Smooth muscle cell of the brain vasculature (primary cell): ENCODE measurements around the gene ENAH.

Experiments used
- DNase-seq: peaks from one replicate; pipeline ENCODE4 v3.0.0-alpha.2; 2012; ENCODE audit warnings: low read depth, low spot score

ENAH gene

GRCh38 chr1:225460737-225461532 lies 192.0 kb downstream of the ENAH start:
- DNase-seq: no peak

DNA sequence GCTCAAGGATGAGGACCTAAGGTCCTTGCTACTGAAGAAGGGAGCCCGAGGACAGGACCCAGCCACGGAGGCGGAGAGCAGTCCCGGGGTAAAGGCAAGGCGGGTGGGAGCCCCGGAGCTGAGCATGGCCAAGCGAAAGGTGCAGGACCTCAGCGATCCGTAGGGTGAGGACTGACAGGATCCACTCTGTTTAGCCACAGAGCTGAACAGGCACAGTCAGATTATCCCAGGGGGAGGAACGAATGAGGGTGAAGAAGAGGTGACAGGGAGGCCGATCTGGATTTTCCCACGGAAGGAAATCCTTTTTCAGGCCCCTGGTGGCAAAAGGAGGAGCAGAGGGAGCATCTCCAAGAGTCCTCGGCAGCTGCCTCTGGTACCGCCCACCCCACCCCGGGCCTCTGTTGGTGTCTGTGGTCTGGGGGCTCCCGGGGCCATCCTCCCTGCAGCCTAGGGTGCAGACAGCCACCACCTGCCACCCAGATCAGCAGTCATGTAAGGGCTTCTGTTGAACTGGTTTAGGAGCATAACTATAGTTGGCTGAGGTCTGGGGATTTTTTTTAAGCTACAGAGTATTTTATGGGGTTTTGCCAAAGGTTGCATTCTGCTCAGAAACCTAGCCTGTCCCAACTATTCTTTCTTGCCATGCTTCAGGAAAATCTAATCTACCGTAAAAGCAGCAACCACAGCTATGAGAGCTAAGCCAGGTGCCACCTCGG lies 192.7 kb downstream of the ENAH start:
- DNase-seq: no peak

- DNase-seq: no peak
These were observed 194.7 kb downstream of the ENAH start for GRCh38 chr1:225458222-225458631.

GRCh38 chr1:225454733-225455132 lies 198.2 kb downstream of the ENAH start:
- no peak for DNase-seq

DNA sequence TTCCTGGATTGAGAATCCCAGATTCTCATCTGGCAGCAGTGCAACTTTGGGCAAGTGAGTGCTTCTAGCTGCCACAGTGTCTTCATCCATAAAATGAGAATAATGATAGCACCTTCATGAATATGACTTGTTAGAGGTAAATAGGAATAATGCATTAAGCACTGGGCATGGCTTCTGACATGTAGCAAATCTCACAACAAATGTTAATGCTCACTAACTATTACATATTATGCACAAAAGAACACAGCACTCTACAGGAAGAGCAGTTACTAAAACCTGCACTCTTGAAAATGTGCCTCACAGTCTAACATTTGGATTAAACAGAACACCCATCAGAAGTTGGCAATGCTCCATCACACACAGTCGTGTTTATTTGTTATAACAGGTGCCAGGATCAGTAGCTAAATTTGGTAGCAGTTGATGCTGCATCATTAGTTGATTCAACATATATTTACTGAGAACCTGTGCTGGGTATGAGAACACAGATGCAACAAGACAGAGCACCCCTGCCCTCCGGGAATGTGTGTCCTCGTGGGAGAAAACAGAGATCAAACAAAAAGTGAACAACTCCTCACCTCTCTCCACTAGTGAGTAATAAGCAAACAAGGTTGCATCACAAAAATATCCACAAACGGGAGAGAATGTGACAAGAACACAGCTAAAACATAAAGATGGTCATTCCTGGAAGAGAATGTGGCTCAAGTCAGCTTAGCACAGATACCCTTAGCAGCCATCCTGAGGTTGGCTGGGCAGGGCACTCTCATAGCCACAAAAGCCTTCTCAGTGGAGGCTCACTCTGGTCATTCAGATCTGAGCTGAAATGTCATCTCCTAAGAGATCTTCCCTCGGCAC lies 198.9 kb downstream of the ENAH start:
- DNase-seq: no peak

DNA sequence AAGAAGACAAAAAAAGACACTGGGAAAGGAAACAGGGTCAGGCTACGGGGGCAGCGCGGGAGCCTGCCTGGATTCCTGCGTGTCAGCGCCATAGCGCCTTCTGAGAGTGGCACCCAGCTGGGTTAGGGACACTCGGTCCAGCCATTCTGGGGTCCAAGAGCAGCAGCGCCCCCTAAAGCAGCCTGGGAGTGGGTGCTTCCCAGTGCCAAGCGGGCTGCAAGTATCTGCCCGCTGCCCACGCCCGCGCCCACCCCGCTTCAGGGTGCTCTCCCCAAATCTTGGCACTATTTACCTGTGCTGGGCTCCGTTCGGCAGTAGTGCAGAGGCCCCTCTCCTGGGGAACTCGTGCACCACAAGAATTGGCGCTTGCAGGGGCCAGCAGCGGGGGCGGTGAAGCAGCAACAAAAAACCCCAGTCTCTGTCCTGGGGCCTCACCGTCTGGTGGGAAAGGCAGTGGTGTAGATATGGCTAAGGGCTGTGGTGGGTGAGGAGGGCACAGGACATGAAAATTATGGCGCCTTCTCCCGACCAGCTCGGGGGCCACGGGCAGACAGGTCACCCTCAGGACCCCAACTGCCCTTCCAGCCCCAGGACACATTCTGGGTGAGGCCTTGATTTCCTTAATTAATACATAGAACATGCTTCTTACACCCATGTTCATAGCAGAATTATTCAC lies 200.9 kb downstream of the ENAH start:
- DNase-seq: no peak

DNA sequence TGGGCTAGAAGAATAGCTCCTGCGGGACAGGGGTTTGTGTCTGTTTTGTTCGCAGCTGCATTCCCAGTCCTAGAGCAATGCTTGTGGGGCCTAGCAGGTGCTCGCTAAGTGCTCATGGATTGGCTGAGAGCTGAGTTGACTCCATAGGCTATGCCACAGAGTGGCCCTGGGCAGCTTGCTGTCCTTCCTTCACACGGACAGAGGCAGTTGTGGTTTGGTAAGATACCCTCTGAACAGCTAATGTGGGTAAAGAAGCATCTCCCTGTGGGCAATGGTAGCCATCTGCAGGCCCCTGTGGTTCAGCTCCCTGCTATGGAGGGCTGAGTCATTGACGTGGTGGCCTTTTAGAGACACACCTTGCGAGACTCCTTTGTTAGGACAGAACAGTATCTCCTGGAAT lies 201.6 kb downstream of the ENAH start:
- DNase-seq: no peak

DNA sequence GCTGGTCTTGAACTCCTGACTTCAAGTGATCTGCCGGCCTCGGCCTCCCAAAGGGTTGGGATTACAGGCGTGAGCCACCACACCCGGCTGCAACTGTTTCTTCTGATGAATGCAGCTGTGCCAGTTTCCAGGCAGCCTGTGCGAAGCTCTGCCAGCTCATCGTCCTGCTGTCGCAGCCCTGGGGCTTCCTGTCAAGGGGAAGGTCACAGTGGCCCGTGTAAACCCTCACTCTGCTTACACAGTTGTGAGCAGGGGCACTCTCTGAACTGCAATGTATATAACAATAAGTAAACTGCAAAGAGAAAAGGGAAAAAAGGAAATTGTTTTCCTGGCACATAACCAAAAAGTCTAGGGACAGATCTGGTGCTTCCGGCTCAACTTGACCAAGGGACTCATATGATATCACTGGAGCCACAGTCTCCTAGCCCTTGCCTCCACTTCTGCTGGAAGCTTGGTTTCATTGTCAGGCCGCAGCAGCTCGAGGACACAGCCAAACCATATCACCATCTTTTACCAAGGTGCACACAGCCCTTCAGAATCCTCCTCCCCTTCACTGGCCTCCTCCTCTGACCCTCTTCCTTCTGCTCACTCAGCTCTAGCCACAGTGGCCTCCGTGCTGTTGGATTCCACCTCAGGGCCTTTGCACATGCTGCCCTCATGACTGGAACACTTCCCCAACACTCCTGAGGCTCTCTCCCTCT lies 202.3 kb downstream of the ENAH start:
- DNase-seq: no peak

DNA sequence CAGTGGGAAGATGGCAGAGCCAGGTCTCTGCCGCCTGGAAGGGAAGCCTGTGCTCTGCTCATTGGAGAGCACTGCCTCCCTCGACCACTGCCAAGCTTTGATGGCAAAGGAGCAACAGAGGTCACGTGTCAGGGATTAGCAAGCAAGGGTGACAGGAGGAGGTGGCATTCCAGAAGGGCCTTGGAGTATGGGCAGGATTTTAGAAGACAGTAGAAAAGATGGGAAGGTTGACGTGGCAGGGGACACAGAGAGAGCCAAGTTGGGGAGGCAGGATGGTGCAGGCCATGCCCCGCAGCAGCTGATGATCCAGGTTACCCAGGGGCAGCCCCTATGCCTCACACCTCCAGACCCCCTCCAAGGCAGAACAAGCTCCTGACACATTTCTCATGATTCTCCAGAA lies 203.1 kb downstream of the ENAH start:
- no peak for DNase-seq

GRCh38 chr1:225449261-225449660 lies 203.7 kb downstream of the ENAH start:
- no peak for DNase-seq

DNA sequence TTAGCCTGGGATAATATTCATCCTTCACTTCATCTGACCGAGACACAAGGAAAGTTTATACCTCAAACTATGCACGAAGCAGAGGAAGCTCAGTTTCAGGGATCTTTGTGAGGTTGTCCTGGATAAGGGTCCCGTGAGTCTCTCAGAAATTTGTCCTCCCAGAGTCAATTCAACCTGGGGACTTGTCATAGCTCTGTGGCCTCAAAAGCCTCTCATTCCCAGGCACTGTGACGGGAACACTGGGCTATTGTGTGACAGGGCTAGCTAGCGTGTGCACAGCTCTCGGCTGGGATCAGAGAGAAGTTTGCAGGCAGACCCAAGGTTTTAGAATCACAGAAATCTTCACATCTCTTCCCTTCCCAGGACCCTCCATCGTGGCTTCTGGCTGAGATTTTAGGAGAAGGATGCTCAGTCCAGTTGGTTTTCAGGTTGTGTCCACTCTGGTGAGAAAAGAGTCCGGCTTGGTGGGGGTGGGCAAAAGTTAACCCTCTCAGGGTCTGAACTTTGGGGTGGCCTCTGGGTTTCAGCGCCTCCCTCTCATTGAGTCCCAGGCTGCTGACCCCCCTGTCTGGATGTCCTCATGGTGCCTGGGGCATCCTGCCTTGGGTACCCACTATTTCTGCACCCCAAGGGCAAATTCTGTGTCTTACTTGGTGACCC lies 204.6 kb downstream of the ENAH start:
- no peak for DNase-seq

DNA sequence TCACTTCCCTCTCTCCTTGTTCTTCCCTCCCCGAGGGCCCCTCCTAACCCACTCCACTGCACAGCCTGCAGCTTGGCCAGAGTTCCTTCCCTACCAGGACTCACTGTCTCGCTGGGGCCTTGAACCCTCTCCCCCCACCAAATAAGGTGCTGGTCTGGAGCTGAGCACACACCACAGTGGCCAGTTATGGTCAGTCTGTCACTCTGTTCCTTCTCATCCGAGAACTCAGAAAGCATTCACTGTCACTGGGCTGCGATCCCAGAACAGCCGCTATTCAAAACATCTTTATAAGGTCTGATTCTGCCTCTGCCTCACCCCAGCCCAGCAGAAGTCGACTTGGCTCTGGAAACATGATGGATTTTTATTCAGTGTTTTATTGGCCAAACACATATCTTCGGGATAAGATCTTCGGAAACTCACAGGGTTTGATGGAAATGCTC lies 205.3 kb downstream of the ENAH start:
- DNase-seq: no peak

DNA sequence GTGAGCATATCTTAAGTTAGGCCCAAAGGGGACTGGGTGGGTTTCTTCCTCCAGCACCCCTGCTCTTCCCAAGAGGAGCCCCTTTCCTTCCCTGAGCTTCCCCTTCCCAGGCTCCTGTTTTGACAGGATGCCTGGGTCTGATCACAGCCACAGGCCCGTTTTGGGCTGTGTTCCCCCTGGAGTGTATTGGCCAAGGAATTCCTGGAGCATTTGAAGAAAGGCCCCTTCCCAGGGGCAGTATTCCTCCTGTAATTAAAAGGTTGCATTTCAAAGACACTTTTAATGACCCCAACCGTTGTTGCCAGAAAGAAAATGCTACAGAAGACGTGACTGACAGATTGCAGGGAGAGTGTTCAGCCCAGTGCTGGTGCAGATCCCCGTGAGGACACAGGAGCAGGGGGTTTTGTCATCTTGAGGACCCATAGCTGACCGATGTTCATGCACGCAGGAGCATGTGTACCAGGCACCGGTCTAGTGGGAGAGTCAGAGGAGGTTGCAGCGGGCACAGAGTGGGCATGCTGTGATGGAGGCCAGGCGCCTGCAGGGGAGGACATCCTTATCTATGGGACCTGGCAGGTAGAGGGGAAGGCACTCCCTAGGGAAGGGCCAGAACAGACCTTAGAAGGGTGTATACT lies 205.8 kb downstream of the ENAH start:
- no peak for DNase-seq

DNA sequence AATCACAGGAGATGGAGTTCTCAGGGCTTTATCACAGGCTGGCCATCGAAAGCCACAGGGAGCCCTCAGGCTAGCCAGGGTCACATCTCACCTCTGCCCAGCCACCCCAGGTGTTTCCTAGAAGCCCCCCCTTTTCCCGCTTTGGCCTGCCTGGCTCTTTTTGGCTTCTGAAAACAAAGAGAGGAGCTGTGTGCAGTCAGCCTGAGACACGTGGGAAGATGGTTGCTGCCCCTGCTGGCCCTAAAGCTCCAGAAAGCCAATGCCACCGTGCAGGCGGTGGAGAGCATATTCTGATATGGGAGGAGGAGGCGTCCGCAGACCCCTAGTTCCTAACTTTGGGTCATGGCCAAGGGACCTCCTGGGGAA lies 206.3 kb downstream of the ENAH start:
- DNase-seq: no peak

GRCh38 chr1:225445639-225446594 lies 207.0 kb downstream of the ENAH start:
- no peak for DNase-seq

GRCh38 chr1:225442123-225442505 lies 210.8 kb downstream of the ENAH start:
- DNase-seq: no peak

GRCh38 chr1:225441314-225442122 lies 211.4 kb downstream of the ENAH start:
- DNase-seq: no peak
